PFSK-1 (cell line): ENCODE results near the gene ENTPD3.

Source experiments
- FOXP2 ChIP-seq: optimal IDR thresholded peaks from 2 replicates; pipeline ENCODE3; 2011; ENCODE audit warnings: borderline replicate concordance, control low read depth, inconsistent platforms; ENCODE audit not compliant: insufficient read depth; ENCODE audit errors: extremely low read length, extremely low read depth
- POLR2AphosphoS5 ChIP-seq: IDR thresholded peaks from 2 replicates; pipeline ENCODE4 v1.6.1; 2012; ENCODE audit warnings: low read depth, mild to moderate bottlenecking, control low read depth, low read length, moderate library complexity
- SIN3A ChIP-seq: IDR thresholded peaks from 2 replicates; pipeline ENCODE4 v1.6.1; 2012; ENCODE audit warnings: mild to moderate bottlenecking, low read length, moderate library complexity, borderline replicate concordance; ENCODE audit not compliant: insufficient read depth
- TAF1 ChIP-seq: IDR thresholded peaks from 2 replicates; pipeline ENCODE4 v1.6.1; 2012; ENCODE audit warnings: low read length, control low read depth, borderline replicate concordance; ENCODE audit not compliant: insufficient read depth
- TF ChIP-seq, protein P1 (sequence below), 2 experiments: IDR thresholded peaks; 2 replicates each; pipeline versions ENCODE4 v1.6.1 to v1.8.0; 2011 to 2012; ENCODE audit warnings: low read depth in 2 of 2, low read length in 2 of 2, control low read depth in 1 of 2, inconsistent platforms in 1 of 2, mild to moderate bottlenecking in 1 of 2, moderate library complexity in 1 of 2; ENCODE audit not compliant: insufficient read depth in 1 of 2

- TF ChIP-seq, protein P1, sequence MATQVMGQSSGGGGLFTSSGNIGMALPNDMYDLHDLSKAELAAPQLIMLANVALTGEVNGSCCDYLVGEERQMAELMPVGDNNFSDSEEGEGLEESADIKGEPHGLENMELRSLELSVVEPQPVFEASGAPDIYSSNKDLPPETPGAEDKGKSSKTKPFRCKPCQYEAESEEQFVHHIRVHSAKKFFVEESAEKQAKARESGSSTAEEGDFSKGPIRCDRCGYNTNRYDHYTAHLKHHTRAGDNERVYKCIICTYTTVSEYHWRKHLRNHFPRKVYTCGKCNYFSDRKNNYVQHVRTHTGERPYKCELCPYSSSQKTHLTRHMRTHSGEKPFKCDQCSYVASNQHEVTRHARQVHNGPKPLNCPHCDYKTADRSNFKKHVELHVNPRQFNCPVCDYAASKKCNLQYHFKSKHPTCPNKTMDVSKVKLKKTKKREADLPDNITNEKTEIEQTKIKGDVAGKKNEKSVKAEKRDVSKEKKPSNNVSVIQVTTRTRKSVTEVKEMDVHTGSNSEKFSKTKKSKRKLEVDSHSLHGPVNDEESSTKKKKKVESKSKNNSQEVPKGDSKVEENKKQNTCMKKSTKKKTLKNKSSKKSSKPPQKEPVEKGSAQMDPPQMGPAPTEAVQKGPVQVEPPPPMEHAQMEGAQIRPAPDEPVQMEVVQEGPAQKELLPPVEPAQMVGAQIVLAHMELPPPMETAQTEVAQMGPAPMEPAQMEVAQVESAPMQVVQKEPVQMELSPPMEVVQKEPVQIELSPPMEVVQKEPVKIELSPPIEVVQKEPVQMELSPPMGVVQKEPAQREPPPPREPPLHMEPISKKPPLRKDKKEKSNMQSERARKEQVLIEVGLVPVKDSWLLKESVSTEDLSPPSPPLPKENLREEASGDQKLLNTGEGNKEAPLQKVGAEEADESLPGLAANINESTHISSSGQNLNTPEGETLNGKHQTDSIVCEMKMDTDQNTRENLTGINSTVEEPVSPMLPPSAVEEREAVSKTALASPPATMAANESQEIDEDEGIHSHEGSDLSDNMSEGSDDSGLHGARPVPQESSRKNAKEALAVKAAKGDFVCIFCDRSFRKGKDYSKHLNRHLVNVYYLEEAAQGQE (IDR thresholded peaks at IDR 0.05; ENCODE audit: insufficient read depth in 1 of 2, low read depth in 2 of 2, low read length in 2 of 2): no peak
- no peak for TF ChIP-seq SIN3A
- no peak for TF ChIP-seq POLR2AphosphoS5
- TF ChIP-seq TAF1: no peak
- TF ChIP-seq FOXP2: no peak
Observed at GRCh38 chr3:40445880-40446279, 58.9 kb downstream of the ENTPD3 start.
